Measurements from ENCODE around the gene DIP2B. TPM values are rescaled to one million over a fixed set of nuclear protein-coding genes. Genes with fewer than 3 reads are reported as not detected.

Gene DIP2B
- total RNA-seq, 1 donor from 2014 or later = 25.8 TPM

DNA sequence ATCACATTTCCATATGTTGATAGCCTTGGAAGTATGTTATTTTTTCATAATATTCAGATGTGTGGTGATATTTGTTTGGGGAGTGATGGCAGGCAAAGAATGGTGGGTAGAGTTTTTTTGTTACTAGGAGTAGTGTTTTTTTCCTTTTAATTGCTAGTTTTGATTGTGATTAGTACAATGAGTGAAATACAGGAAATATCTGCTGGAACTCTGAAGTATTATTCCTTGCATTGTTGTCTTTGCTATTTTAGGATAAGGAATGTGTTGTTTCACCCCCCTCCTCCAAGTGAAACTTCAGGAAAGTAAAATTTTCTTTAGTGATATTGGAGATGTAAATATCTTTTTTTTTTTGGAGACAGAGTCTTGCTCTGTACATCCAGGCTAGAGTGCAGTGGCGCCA is 105.4 kb downstream of the DIP2B start:
- TF ChIP-seq, protein P1, sequence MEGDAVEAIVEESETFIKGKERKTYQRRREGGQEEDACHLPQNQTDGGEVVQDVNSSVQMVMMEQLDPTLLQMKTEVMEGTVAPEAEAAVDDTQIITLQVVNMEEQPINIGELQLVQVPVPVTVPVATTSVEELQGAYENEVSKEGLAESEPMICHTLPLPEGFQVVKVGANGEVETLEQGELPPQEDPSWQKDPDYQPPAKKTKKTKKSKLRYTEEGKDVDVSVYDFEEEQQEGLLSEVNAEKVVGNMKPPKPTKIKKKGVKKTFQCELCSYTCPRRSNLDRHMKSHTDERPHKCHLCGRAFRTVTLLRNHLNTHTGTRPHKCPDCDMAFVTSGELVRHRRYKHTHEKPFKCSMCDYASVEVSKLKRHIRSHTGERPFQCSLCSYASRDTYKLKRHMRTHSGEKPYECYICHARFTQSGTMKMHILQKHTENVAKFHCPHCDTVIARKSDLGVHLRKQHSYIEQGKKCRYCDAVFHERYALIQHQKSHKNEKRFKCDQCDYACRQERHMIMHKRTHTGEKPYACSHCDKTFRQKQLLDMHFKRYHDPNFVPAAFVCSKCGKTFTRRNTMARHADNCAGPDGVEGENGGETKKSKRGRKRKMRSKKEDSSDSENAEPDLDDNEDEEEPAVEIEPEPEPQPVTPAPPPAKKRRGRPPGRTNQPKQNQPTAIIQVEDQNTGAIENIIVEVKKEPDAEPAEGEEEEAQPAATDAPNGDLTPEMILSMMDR (IDR thresholded peaks at IDR 0.05) = no peak
- Mint-ChIP-seq H3K4me3 (ENCODE audit: unreplicated experiment) (no peak overlapping the region), H3K27ac (ENCODE audit: unreplicated experiment) (no peak overlapping the region), H3K9me3 (ENCODE audit: low read depth) (no peaks in the 10 kb centered on the region), H3K27me3 (ENCODE audit: low read depth) (no peaks in the 10 kb centered on the region), H3K4me1 (ENCODE audit: low read depth) (peaks cover 36% of the 10 kb centered on the region), H3K36me3 (ENCODE audit: low read depth) (no peaks in the 10 kb centered on the region)
- DNase-seq (ENCODE audit: low spot score) = no peak

DNA sequence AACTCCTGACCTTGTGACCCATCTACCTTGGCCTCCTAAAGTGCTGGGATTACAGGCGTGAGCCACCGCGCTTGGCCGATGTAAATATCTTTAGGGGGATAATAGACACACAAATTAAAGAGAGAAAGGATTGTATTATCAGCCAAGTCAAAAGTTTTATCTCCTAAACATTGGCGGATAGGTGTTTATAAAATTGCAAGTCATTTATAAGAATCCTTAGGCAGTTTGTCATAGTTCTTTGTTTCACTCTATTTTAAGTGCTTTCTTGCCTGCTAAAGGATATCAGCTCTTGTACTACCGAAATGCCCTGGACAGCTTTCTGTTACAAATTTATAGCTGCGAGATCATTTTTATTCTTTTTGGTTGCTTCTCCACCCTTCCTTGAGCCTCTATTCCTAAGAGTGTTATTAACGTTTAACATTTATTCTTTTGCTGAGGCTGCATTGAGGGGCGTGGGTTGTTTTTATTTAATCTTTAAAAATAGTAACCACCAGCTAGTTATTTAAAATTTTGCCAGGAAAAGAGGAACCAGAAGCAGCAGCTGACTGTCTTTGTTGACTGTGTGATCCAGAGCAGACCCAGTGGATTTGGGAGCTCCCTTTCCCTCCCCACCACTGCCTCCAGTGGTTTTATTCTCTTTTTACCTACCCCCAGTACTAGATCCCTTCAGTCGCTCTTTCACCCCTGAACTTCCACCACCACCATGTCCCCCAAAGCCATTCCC is 106.4 kb downstream of the DIP2B start:
- TF ChIP-seq, protein P1 (IDR thresholded peaks at IDR 0.05) = no peak
- Mint-ChIP-seq H3K4me3 (ENCODE audit: unreplicated experiment) (peak overlapping the region; percentile 6), H3K36me3 (ENCODE audit: low read depth) (no peaks in the 10 kb centered on the region), H3K4me1 (ENCODE audit: low read depth) (peaks cover 36% of the 10 kb centered on the region), H3K9me3 (ENCODE audit: low read depth) (no peaks in the 10 kb centered on the region), H3K27ac (ENCODE audit: unreplicated experiment) (peak overlapping the region; percentile 84), H3K27me3 (ENCODE audit: low read depth) (no peaks in the 10 kb centered on the region)
- no peak for DNase-seq (ENCODE audit: low spot score)

DNA sequence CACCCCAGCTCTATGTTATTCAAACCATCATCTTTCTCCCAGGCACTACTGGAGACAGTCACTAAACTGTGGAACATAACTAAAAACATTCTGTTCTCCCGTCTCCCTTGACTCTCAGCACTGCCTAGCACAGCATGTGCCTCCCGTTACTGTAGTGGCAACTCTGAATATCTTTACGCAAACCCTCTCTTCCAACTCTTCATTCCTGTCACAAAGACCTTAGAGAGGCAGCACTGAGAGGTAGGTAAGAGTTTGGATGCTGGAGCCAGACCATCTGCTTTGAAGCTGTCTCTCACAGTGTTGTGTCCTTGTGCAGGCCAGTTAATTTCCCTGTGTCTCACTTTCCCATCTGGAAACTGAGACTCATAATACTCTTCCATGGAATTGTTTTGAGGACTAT is 108.1 kb downstream of the DIP2B start:
- Mint-ChIP-seq H3K27ac (ENCODE audit: unreplicated experiment) (no peak overlapping the region), H3K4me3 (ENCODE audit: unreplicated experiment) (no peak overlapping the region), H3K4me1 (ENCODE audit: low read depth) (peaks cover 33% of the 10 kb centered on the region), H3K36me3 (ENCODE audit: low read depth) (no peaks in the 10 kb centered on the region), H3K9me3 (ENCODE audit: low read depth) (no peaks in the 10 kb centered on the region), H3K27me3 (ENCODE audit: low read depth) (no peaks in the 10 kb centered on the region)
- DNase-seq (ENCODE audit: low spot score) = no peak
- TF ChIP-seq, protein P1 (IDR thresholded peaks at IDR 0.05) = no peak

DNA sequence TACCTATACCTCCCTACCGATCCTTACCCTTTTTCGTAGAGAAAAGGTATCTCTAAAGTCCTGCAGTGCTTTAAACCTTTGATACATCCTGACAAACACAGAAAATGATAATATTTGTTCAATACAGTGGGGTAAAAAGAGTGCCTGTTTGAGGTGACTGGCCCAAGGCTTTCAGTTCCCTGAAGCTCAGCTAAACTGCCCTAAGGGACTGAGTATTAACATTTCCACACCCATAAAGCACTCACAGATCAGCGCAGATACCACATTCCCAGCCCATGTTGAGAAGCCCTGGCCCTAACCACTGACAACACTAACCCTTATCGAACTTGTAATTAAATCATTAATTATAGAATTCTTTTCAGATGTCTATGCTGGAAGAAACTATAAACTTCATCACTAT is 108.7 kb downstream of the DIP2B start:
- Mint-ChIP-seq H3K27me3 (ENCODE audit: low read depth) (no peaks in the 10 kb centered on the region), H3K4me3 (ENCODE audit: unreplicated experiment) (no peak overlapping the region), H3K9me3 (ENCODE audit: low read depth) (no peaks in the 10 kb centered on the region), H3K27ac (ENCODE audit: unreplicated experiment) (no peak overlapping the region), H3K4me1 (ENCODE audit: low read depth) (peaks cover 39% of the 10 kb centered on the region), H3K36me3 (ENCODE audit: low read depth) (no peaks in the 10 kb centered on the region)
- no peak for DNase-seq (ENCODE audit: low spot score)
- TF ChIP-seq, protein P1 (IDR thresholded peaks at IDR 0.05) = no peak

DNA sequence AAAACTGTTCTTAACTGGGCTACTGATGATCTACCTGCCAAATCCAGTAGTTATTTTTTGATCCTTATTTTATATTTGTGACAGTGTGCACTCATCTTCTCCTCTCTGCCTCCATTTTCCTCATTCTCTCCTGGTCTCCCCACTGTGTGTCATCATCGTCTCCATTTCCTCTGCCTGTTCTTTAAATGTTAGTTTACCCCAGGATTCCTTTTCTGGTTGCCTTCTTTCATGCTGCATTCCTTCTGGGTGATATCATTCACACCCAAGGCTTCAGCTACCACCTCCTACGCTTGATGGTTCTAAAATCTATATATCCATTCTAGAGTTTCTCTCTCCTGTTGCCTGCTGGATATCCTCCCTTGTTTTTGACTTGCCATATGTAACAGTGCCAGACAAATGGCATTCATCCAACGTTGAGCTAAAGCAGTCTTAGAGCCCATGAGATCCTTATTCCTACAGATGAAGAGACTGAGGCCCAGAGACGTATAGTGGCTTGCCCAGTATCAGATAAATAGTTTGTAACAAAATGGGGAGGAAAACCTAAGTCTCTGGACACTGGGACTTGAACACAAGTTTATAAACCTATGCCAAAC is 109.5 kb downstream of the DIP2B start:
- Mint-ChIP-seq H3K27ac (ENCODE audit: unreplicated experiment) (no peak overlapping the region), H3K9me3 (ENCODE audit: low read depth) (no peaks in the 10 kb centered on the region), H3K27me3 (ENCODE audit: low read depth) (no peaks in the 10 kb centered on the region), H3K36me3 (ENCODE audit: low read depth) (no peaks in the 10 kb centered on the region), H3K4me1 (ENCODE audit: low read depth) (peaks cover 45% of the 10 kb centered on the region), H3K4me3 (ENCODE audit: unreplicated experiment) (no peak overlapping the region)
- DNase-seq (ENCODE audit: low spot score) = no peak
- TF ChIP-seq, protein P1 (IDR thresholded peaks at IDR 0.05) = no peak

Measured in chondrocyte (in vitro differentiated cells).